ENCODE results near the gene CLSTN3. TPM values are rescaled to one million over a fixed set of nuclear protein-coding genes. Genes with fewer than 3 reads are reported as not detected.

Gene CLSTN3
- total RNA-seq (2022; extraction: Qiagen RNA extraction): 11.3 to 20.0 TPM (median 16.0 TPM) in 5 replicates

GRCh38 chr12:7129872-7130691 is at the start of gene CLSTN3:
TSS of gene CLSTN3 (plus strand) at chr12:7130371. CDS start at chr12:7130649, 278 bp downstream.

GRCh38 chr12:7092229-7092985 is 37.8 kb upstream of the CLSTN3 start, which contains the start of gene C1R:
TSS of gene C1R (minus strand) at chr12:7092445. CDS start at chr12:7092388, 57 bp downstream.

GRCh38 chr12:7108796-7109571 is 21.2 kb upstream of the CLSTN3 start, which contains the start of gene C1RL:
TSS of gene C1RL (minus strand) at chr12:7109214. CDS start at chr12:7109180, 34 bp downstream.

GRCh38 chr12:7128681-7129286 is 1.4 kb upstream of the CLSTN3 start, which contains the start of gene RBP5:
TSS of gene RBP5 (minus strand) at chr12:7128889. CDS start at chr12:7128775, 114 bp downstream.

GRCh38 chr12:7189398-7190267 is 59.5 kb downstream of the CLSTN3 start, which contains the start of gene PEX5:
TSS of gene PEX5 (plus strand) at chr12:7189686. CDS start at chr12:7190378, 692 bp downstream.

Other genes starting within 250 kb of the CLSTN3 start
- 16.4 to 19.0 TPM (median 18.3 TPM) in 5 replicates for gene LRRC23, start 225.5 kb upstream of the CLSTN3 start, total RNA-seq (2022; extraction: Qiagen RNA extraction)
- gene ENO2, start 215.8 kb upstream of the CLSTN3 start, total RNA-seq (2022; extraction: Qiagen RNA extraction): 35.9 to 40.2 TPM (median 37.3 TPM) in 5 replicates
- gene ATN1, start 202.4 kb upstream of the CLSTN3 start, total RNA-seq (2022; extraction: Qiagen RNA extraction): 48.7 to 75.7 TPM (median 72.9 TPM) in 5 replicates
- not detected in 5 replicates for gene RNU7-1, start 186.6 kb upstream of the CLSTN3 start, total RNA-seq (2022; extraction: Qiagen RNA extraction)
- gene C12orf57, start 186.3 kb upstream of the CLSTN3 start, total RNA-seq (2022; extraction: Qiagen RNA extraction): 275 to 319 TPM (median 310 TPM) in 5 replicates
- 7.9 to 13.5 TPM (median 11.7 TPM) in 5 replicates for gene PTPN6, start 179.0 kb upstream of the CLSTN3 start, total RNA-seq (2022; extraction: Qiagen RNA extraction)
- gene PHB2, start 159.7 kb upstream of the CLSTN3 start, total RNA-seq (2022; extraction: Qiagen RNA extraction): 289 to 333 TPM (median 326 TPM) in 5 replicates
- 56.9 to 66.4 TPM (median 62.2 TPM) in 5 replicates for gene EMG1, start 159.5 kb upstream of the CLSTN3 start, total RNA-seq (2022; extraction: Qiagen RNA extraction)
- gene LPCAT3, start 111.9 kb upstream of the CLSTN3 start, total RNA-seq (2022; extraction: Qiagen RNA extraction): 25.5 to 29.9 TPM (median 29.1 TPM) in 5 replicates
- 38.3 to 56.5 TPM (median 44.5 TPM) in 5 replicates for gene C1S, start 69.7 kb upstream of the CLSTN3 start, total RNA-seq (2022; extraction: Qiagen RNA extraction)
- gene C1R, start 37.9 kb upstream of the CLSTN3 start, total RNA-seq (2022; extraction: Qiagen RNA extraction): 28.8 to 47.1 TPM (median 29.1 TPM) in 5 replicates
- 11.1 to 15.7 TPM (median 12.2 TPM) in 5 replicates for gene C1RL, start 21.2 kb upstream of the CLSTN3 start, total RNA-seq (2022; extraction: Qiagen RNA extraction)
- 0.52 TPM in 1 of 5 replicates, not detected in the others for gene RBP5, start 1.5 kb upstream of the CLSTN3 start, total RNA-seq (2022; extraction: Qiagen RNA extraction)
- gene PEX5, start 59.3 kb downstream of the CLSTN3 start, total RNA-seq (2022; extraction: Qiagen RNA extraction): 23.8 to 30.4 TPM (median 29.5 TPM) in 5 replicates
- gene ACSM4, start 173.7 kb downstream of the CLSTN3 start, total RNA-seq (2022; extraction: Qiagen RNA extraction): not detected in 5 replicates